ENCODE results near the gene NHSL2.

GRCh38 chrX:71991164-71991563, 80.5 kb downstream of the NHSL2 start:
- TF ChIP-seq, protein P1, sequence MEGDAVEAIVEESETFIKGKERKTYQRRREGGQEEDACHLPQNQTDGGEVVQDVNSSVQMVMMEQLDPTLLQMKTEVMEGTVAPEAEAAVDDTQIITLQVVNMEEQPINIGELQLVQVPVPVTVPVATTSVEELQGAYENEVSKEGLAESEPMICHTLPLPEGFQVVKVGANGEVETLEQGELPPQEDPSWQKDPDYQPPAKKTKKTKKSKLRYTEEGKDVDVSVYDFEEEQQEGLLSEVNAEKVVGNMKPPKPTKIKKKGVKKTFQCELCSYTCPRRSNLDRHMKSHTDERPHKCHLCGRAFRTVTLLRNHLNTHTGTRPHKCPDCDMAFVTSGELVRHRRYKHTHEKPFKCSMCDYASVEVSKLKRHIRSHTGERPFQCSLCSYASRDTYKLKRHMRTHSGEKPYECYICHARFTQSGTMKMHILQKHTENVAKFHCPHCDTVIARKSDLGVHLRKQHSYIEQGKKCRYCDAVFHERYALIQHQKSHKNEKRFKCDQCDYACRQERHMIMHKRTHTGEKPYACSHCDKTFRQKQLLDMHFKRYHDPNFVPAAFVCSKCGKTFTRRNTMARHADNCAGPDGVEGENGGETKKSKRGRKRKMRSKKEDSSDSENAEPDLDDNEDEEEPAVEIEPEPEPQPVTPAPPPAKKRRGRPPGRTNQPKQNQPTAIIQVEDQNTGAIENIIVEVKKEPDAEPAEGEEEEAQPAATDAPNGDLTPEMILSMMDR (IDR thresholded peaks at IDR 0.05), result no peak
- TF ChIP-seq POLR2A (IDR thresholded peaks at IDR 0.05) (no peak), POLR2AphosphoS5 (IDR thresholded peaks at IDR 0.05) (no peak)
